Measurements from ENCODE around the gene GALNTL6. TPM values are rescaled to one million over a fixed set of nuclear protein-coding genes. Genes with fewer than 3 reads are reported as not detected.

Gene GALNTL6
- total RNA-seq, 1 experiment from 2014 or later: not detected

- Histone ChIP-seq H2BK120ac (ENCODE audit: low read depth, low read length, poor library complexity, severe bottlenecking) (no peak overlapping the region), H2BK20ac (ENCODE audit: low read depth, low read length, poor library complexity, severe bottlenecking) (no peak overlapping the region), H2BK5ac (ENCODE audit: insufficient read length, low read length) (no peak overlapping the region), H3K4ac (ENCODE audit: low read depth, low read length) (no peak overlapping the region), H3K79me1 (ENCODE audit: insufficient read depth, low read depth, low read length, poor library complexity, severe bottlenecking) (no peaks in the 10 kb centered on the region), H2AFZ (ENCODE audit: low read length) (no peak overlapping the region), H3K23me2 (ENCODE audit: insufficient read length, low read depth, low read length, poor library complexity, severe bottlenecking) (no peaks in the 10 kb centered on the region), H3T11ph (ENCODE audit: low read length) (no peak overlapping the region), H3K9ac (ENCODE audit: extremely low read depth, insufficient read length, low read length) (no peak overlapping the region), H2BK12ac (ENCODE audit: insufficient read length, low read depth, low read length) (no peak overlapping the region), H3K79me2 (ENCODE audit: insufficient read depth, low read length) (no peaks in the 10 kb centered on the region), H3K18ac (ENCODE audit: insufficient read length, low read depth, low read length) (no peak overlapping the region), H3K23ac (ENCODE audit: insufficient read length, low read depth, low read length) (no peak overlapping the region), H3K56ac (ENCODE audit: insufficient read length, low read depth, low read length) (no peak overlapping the region), H4K8ac (replicated peaks; ENCODE audit: insufficient read length, low read depth, low read length) (no peak overlapping the region), H3K4me1 (ENCODE audit: insufficient read depth, low read length) (peaks cover 4% of the 10 kb centered on the region; the same call in 1 of the 2 replicates), H4K20me1 (ENCODE audit: control insufficient read depth, insufficient read depth, insufficient read length) (no peaks in the 10 kb centered on the region), H3K4me2 (ENCODE audit: insufficient read depth, insufficient read length, low read length) (no peak overlapping the region), H3K27me3 (ENCODE audit: insufficient read depth, low read length) (no peaks in the 10 kb centered on the region), H3K14ac (ENCODE audit: insufficient read depth, low read length) (no peak overlapping the region), H3K27ac (ENCODE audit: insufficient read length, low read depth, low read length) (no peak overlapping the region), H3K9me3 (ENCODE audit: control insufficient read depth, low read depth, low read length) (no peaks in the 10 kb centered on the region), H4K5ac (ENCODE audit: insufficient read length, low read depth, low read length) (no peak overlapping the region), H2AK5ac (ENCODE audit: insufficient read length, low read length) (no peak overlapping the region), H2BK15ac (ENCODE audit: low read depth, low read length) (no peak overlapping the region), H4K91ac (ENCODE audit: insufficient read length, low read depth, low read length) (no peak overlapping the region)
- Mint-ChIP-seq H3K4me3 (no peak overlapping the region), H3K4me1 (peaks cover 4 to 8% of the 10 kb centered on the region in 2 experiments), H3K36me3 (ENCODE audit: insufficient read depth in 1 of 3, low read depth in 3 of 3) (no peaks in the 10 kb centered on the region), H3K9me3 (no peaks in the 10 kb centered on the region), H3K27ac (no peak overlapping the region), H3K27me3 (ENCODE audit: low read depth) (no peaks in the 10 kb centered on the region)
- TF ChIP-seq CTCF (conservative IDR thresholded peaks at IDR 0.05): no peak
- DNase-seq: no peak
- WGBS (ENCODE audit: extremely low coverage, insufficient read length, low lambda C conversion rate): no CpG with 5 or more reads among the region's 2 CpGs
These were observed 988.8 kb downstream of the GALNTL6 start for GRCh38 chr4:172802032-172802431.
